Hepatocyte (in vitro differentiated cells): ENCODE data around the gene IKZF3. TPM values are rescaled to one million over a fixed set of nuclear protein-coding genes. Genes with fewer than 3 reads are reported as not detected.

Experiments used
- DNase-seq: peaks from one replicate; pipeline ENCODE4 v3.0.0-alpha.2; 2016; ENCODE audit warnings: low spot score
- H2AFZ ChIP-seq: fragments of 200-600 bp; sonication (generic); 2 replicates; pipeline ENCODE4 v1.6.0; 2016; ENCODE audit warnings: antibody characterized with exemption, mild to moderate bottlenecking
- H3K27ac ChIP-seq: fragments of 200-600 bp; sonication (generic); 2 replicates; pipeline ENCODE4 v1.5.1; 2016; ENCODE audit warnings: mild to moderate bottlenecking
- H3K27me3 ChIP-seq: fragments of 200-600 bp; sonication (generic); 2 replicates; pipeline ENCODE4 v1.6.1; 2016
- H3K36me3 ChIP-seq: fragments of 200-600 bp; sonication (generic); replicated peaks from 2 replicates; pipeline ENCODE4 v1.5.1; 2016; ENCODE audit warnings: low read depth; ENCODE audit not compliant: insufficient read depth
- H3K4me1 ChIP-seq: fragments of 200-600 bp; sonication (generic); 2 replicates; pipeline ENCODE4 v1.5.1; 2016; ENCODE audit warnings: mild to moderate bottlenecking, moderate library complexity; ENCODE audit not compliant: insufficient read depth
- H3K4me2 ChIP-seq: fragments of 200-600 bp; sonication (generic); 2 replicates; pipeline ENCODE4 v1.6.0; 2016
- H3K4me3 ChIP-seq: fragments of 200-600 bp; sonication (generic); 2 replicates; pipeline ENCODE4 v1.5.1; 2016; ENCODE audit warnings: mild to moderate bottlenecking
- H3K79me2 ChIP-seq: fragments of 200-600 bp; sonication (generic); 2 replicates; pipeline ENCODE4 v1.6.0; 2017; ENCODE audit warnings: mild to moderate bottlenecking
- H3K9me2 ChIP-seq: fragments of 200-600 bp; sonication (generic); replicated peaks from 2 replicates; pipeline ENCODE4 v1.6.0; 2017; ENCODE audit warnings: mild to moderate bottlenecking; ENCODE audit not compliant: insufficient read depth
- H3K9me3 ChIP-seq: fragments of 200-600 bp; sonication (generic); 2 replicates; pipeline ENCODE4 v1.5.1; 2016; ENCODE audit warnings: low read depth, mild to moderate bottlenecking
- H4K20me1 ChIP-seq: fragments of 200-600 bp; sonication (generic); 2 replicates; pipeline ENCODE4 v1.6.0; 2016; ENCODE audit warnings: mild to moderate bottlenecking; ENCODE audit not compliant: insufficient read depth, poor library complexity, severe bottlenecking
- EZH2 ChIP-seq: fragments of 200-600 bp; sonication (generic); IDR thresholded peaks from 2 replicates; pipeline ENCODE4 v1.6.1; 2016; ENCODE audit warnings: antibody characterized with exemption, mild to moderate bottlenecking, borderline replicate concordance
- EZH2phosphoT487 ChIP-seq: fragments of 200-600 bp; sonication (generic); IDR thresholded peaks from one replicate; pipeline ENCODE4 v1.6.1; 2018; ENCODE audit warnings: antibody characterized with exemption, mild to moderate bottlenecking, low read depth, moderate library complexity; ENCODE audit not compliant: unreplicated experiment, severe bottlenecking
- WGBS: methylation state at CpG from one replicate; pipeline ENCODE4 v1.1.6; 2016; ENCODE audit warnings: low lambda C conversion rate; ENCODE audit errors: missing lambda C conversion rate; 5-methylcytosine and 5-hydroxymethylcytosine counted together
- polyA plus RNA-seq: library from polyadenylated mRNA; unstranded; fragments of >200 nt; fragmentation: Nextera tagmentation; extraction: Ambion mirVana; gene quantifications from 2 replicates; pipeline ENCODE4 v1.2.1, GENCODE V29; 2016
- total RNA-seq: library from RNA; depleted of rRNA; stranded (reverse); fragments of >200 nt; gene quantifications from 2 replicates; pipeline ENCODE4 v1.2.3, GENCODE V29; 2014
- TF ChIP-seq, protein P1 (sequence below): fragments of 200-600 bp; sonication (generic); IDR thresholded peaks from 2 replicates; pipeline ENCODE4 v1.5.1; 2016; ENCODE audit warnings: antibody characterized with exemption, mild to moderate bottlenecking; ENCODE audit not compliant: poor library complexity

Gene IKZF3
- total and polyA plus RNA-seq, 2 experiments from 2014 or later = under 0.01 TPM; not detected in 1

DNA sequence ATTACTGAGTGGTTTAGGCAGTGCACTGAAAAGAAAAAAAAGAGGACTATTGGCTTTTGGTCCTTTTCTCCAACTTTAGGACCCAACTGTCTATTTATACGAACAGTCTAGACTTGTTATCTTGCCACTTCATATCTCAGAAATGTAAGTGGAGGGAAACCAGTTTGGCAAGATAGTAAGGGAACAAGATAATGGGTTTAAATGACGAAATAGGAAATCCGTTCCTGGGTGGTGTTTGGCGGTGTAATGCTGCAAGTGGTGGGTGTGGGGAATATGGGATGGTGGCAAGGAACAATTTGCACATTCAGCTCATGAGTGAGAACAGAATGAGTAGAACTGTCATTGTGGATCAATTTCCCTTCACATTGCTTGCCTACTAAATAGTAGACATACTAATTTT is 81.6 kb downstream of the IKZF3 start:
- Histone ChIP-seq H3K4me1 (peaks cover 4% of the 10 kb centered on the region), H3K79me2 (no peaks in the 10 kb centered on the region), H2AFZ (no peak overlapping the region), H3K9me3 (no peaks in the 10 kb centered on the region), H3K9me2 (no peaks in the 10 kb centered on the region), H3K4me2 (peak overlapping the region; percentile 50), H3K27ac (peak overlapping the region; percentile 75), H3K4me3 (no peak overlapping the region), H3K36me3 (no peaks in the 10 kb centered on the region), H3K27me3 (no peaks in the 10 kb centered on the region), H4K20me1 (no peaks in the 10 kb centered on the region)
- WGBS = 23% methylated on average over 4 of the region's 4 CpGs
- TF ChIP-seq, protein P1, sequence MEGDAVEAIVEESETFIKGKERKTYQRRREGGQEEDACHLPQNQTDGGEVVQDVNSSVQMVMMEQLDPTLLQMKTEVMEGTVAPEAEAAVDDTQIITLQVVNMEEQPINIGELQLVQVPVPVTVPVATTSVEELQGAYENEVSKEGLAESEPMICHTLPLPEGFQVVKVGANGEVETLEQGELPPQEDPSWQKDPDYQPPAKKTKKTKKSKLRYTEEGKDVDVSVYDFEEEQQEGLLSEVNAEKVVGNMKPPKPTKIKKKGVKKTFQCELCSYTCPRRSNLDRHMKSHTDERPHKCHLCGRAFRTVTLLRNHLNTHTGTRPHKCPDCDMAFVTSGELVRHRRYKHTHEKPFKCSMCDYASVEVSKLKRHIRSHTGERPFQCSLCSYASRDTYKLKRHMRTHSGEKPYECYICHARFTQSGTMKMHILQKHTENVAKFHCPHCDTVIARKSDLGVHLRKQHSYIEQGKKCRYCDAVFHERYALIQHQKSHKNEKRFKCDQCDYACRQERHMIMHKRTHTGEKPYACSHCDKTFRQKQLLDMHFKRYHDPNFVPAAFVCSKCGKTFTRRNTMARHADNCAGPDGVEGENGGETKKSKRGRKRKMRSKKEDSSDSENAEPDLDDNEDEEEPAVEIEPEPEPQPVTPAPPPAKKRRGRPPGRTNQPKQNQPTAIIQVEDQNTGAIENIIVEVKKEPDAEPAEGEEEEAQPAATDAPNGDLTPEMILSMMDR = no peak
- TF ChIP-seq EZH2phosphoT487 (no peak), EZH2 (no peak)
- peak; percentile 65 for DNase-seq

DNA sequence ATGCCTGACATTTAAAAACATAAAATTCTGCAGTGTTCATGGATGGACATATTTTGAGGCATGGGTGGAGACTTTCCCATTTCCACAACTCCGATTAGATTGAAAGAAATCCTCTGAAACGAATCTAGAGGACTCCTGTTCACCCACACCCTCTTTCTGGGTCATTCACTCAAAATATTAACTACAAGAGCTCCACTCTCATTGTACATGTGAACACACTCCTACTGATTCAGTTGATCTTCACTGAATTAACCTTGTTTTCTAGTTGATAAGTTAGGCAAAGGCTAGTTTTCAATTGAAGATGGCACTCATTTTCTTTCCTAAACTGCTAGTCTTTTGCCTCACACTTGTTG is 82.3 kb downstream of the IKZF3 start:
- no peak for DNase-seq
- no peaks in the 10 kb centered on the region for H3K79me2 ChIP-seq
- H3K9me3 ChIP-seq = no peaks in the 10 kb centered on the region
- peaks cover 4% of the 10 kb centered on the region for H3K4me1 ChIP-seq
- H3K36me3 ChIP-seq = no peaks in the 10 kb centered on the region
- H2AFZ ChIP-seq = no peak overlapping the region
- peak overlapping the region; percentile 50 for H3K4me2 ChIP-seq
- WGBS = 71% methylated on average over 2 of the region's 2 CpGs
- no peak overlapping the region for H3K4me3 ChIP-seq
- no peaks in the 10 kb centered on the region for H3K27me3 ChIP-seq
- TF ChIP-seq, protein P1 = no peak
- no peak for TF ChIP-seq EZH2
- TF ChIP-seq EZH2phosphoT487 = no peak
- H4K20me1 ChIP-seq = no peaks in the 10 kb centered on the region
- H3K27ac ChIP-seq = peak overlapping the region; percentile 75
- H3K9me2 ChIP-seq = no peaks in the 10 kb centered on the region

DNA sequence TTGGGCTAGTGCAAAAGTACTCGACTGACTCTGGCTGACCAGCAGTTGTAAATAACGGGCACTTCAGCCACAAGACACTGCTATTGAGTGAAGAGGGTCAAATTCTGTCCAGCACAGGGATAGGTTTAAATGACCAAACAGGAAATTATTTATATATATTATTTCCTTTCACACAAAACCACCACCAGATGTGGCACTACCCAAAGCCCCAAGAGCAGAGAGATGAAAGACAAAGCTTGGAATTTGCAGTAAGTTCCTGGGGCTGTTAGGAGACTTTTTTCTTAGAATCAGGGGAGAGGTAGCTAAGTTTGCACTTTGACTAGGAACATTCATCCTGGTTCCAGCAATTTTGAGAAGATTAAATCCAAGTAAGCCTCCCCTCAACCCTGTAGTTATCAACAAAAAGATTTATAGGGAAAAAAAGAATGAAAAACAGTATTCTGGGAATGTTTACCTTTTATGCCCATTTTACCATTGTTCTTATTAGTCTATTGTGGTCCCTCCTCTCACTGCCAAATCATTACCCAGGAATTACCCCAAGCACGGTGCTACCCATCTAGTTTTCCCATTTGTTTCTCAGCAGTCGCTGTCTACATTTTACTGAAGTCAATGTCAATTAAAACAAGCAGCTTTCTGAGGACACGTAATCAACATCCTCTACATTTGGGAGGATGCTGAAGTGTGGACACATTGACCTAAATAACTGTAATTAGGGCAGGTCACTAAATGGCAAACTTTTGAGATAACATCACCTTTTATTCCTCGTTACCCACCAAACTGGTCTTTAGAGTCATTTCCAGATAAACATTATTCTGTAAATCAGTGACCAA is 82.9 kb downstream of the IKZF3 start:
- no peak overlapping the region for H3K4me3 ChIP-seq
- TF ChIP-seq, protein P1 = no peak
- TF ChIP-seq EZH2phosphoT487 (no peak), EZH2 (no peak)
- H3K9me3 ChIP-seq = no peaks in the 10 kb centered on the region
- no peak overlapping the region for H2AFZ ChIP-seq
- H4K20me1 ChIP-seq = no peaks in the 10 kb centered on the region
- 66% methylated on average over 6 of the region's 6 CpGs for WGBS
- peak overlapping the region; percentile 75 for H3K27ac ChIP-seq
- no peak for DNase-seq
- H3K9me2 ChIP-seq = no peaks in the 10 kb centered on the region
- peaks cover 4% of the 10 kb centered on the region for H3K4me1 ChIP-seq
- no peaks in the 10 kb centered on the region for H3K27me3 ChIP-seq
- no peak overlapping the region for H3K4me2 ChIP-seq
- no peaks in the 10 kb centered on the region for H3K79me2 ChIP-seq
- H3K36me3 ChIP-seq = no peaks in the 10 kb centered on the region
